Fibroblast of skin of abdomen (primary cell): Measurements from ENCODE around the gene AICDA. TPM values are rescaled to one million over a fixed set of nuclear protein-coding genes. Genes with fewer than 3 reads are reported as not detected.
"Not testable (repeated sequence)": the region's sequence is repeated elsewhere in the genome, so short reads cannot be mapped to it uniquely, and the experiment has no call there.

Experiments
- DNase-seq: peaks from one replicate; pipeline ENCODE4 v3.0.0-alpha.2; 2013
- polyA plus RNA-seq, 2 experiments: library from polyadenylated mRNA; unstranded; fragments of 120-200 nt; gene quantifications; one replicate each; pipeline ENCODE4 v1.2.1, GENCODE V29; 2013; ENCODE audit not compliant: insufficient read length in 2 of 2

Gene AICDA
- not detected for polyA plus RNA-seq (2013, experiment 1 of 2; ENCODE audit: insufficient read length)
- 0.04 TPM for polyA plus RNA-seq (2013, experiment 2 of 2; ENCODE audit: insufficient read length)

GRCh38 chr12:8612629-8613028 lies at the start of gene AICDA:
AICDA (minus strand) TSS chr12:8612859; CDS start chr12:8612767, 92 bp downstream.
- no peak for DNase-seq

GRCh38 chr12:8661751-8662150 lies 49.1 kb upstream of the AICDA start:
- DNase-seq, result peak; percentile 55

GRCh38 chr12:8661016-8661415 lies 48.4 kb upstream of the AICDA start:
- no peak for DNase-seq

- DNase-seq, result peak; percentile 96
Observed at GRCh38 chr12:8658346-8658745, 45.7 kb upstream of the AICDA start.

- DNase-seq, result no peak
Observed at GRCh38 chr12:8655421-8655820, 42.8 kb upstream of the AICDA start.

GRCh38 chr12:8648576-8649205 lies 36.0 kb upstream of the AICDA start:
- no peak for DNase-seq

GRCh38 chr12:8647968-8648367 lies 35.3 kb upstream of the AICDA start:
- no peak for DNase-seq

- no peak for DNase-seq
Observed at GRCh38 chr12:8644345-8645248, 31.9 kb upstream of the AICDA start.

GRCh38 chr12:8642775-8643174 lies 30.1 kb upstream of the AICDA start:
- DNase-seq, result no peak

GRCh38 chr12:8639936-8640335 lies 27.3 kb upstream of the AICDA start:
- no peak for DNase-seq

GRCh38 chr12:8638951-8639350 lies 26.3 kb upstream of the AICDA start:
- no peak for DNase-seq

GRCh38 chr12:8637666-8638065 lies 25.0 kb upstream of the AICDA start:
- no peak for DNase-seq

GRCh38 chr12:8637244-8637643 lies 24.6 kb upstream of the AICDA start:
- DNase-seq, result no peak

- no peak for DNase-seq
Observed at GRCh38 chr12:8636581-8636980, 23.9 kb upstream of the AICDA start.

- not testable (repeated sequence) for DNase-seq
Observed at GRCh38 chr12:8636007-8636346, 23.3 kb upstream of the AICDA start.

- not testable (repeated sequence) for DNase-seq
Observed at GRCh38 chr12:8635342-8636006, 22.8 kb upstream of the AICDA start.

GRCh38 chr12:8630131-8630530 lies 17.5 kb upstream of the AICDA start:
- no peak for DNase-seq

- DNase-seq, result peak; percentile 54
Observed at GRCh38 chr12:8629486-8630033, 16.9 kb upstream of the AICDA start.

GRCh38 chr12:8628731-8629130 lies 16.1 kb upstream of the AICDA start:
- DNase-seq, result no peak

- DNase-seq, result not testable (repeated sequence)
Observed at GRCh38 chr12:8624750-8625149, 12.1 kb upstream of the AICDA start.

- DNase-seq, result no peak
Observed at GRCh38 chr12:8622646-8623045, 10.0 kb upstream of the AICDA start.

GRCh38 chr12:8615206-8615605 lies 2.5 kb upstream of the AICDA start:
- no peak for DNase-seq

GRCh38 chr12:8613881-8614280 lies 1.2 kb upstream of the AICDA start:
- DNase-seq, result not testable (repeated sequence)
